Panc1 (cell line): ENCODE results near the gene FAF1. TPM values are rescaled to one million over a fixed set of nuclear protein-coding genes. Genes with fewer than 3 reads are reported as not detected.

Experiments
- ATAC-seq: fragments of 200-7000 bp; cut with Tn5 transposase; 2 replicates; pipeline ENCODE4 v1.9.1; 2020; ENCODE audit warnings: mild to moderate bottlenecking, moderate library complexity
- BruUV-seq: library from RNA; stranded (reverse); fragments of 400-500 nt; replicated peaks from 2 replicates; lab custom pipeline; 2021; lab: Mats Ljungman, UMichigan
- CTCF ChIA-PET: fragments of 300-600 bp; sonication (Branson Sonifier 250); formaldehyde crosslinking; loops from one replicate; lab custom pipeline; 2022; ENCODE audit warnings: antibody characterized with exemption; lab: Charles Lee
- POLR2A ChIA-PET: fragments of 300-600 bp; sonication (Branson Sonifier 250); formaldehyde crosslinking; loops from one replicate; lab custom pipeline; 2022; ENCODE audit warnings: antibody characterized with exemption; lab: Charles Lee
- DNase-seq: peaks from one replicate; pipeline ENCODE4 v3.0.0-alpha.2; 2010; ENCODE audit warnings: low read depth, low spot score
- H3K27ac ChIP-seq: 2 replicates; pipeline ENCODE4 v1.5.1; 2011; ENCODE audit warnings: mild to moderate bottlenecking, low read length, inconsistent platforms
- H3K27me3 ChIP-seq: fragments of 200-500 bp; sonication (Bioruptor generic); 2 replicates; pipeline ENCODE4 v1.6.0; 2014; ENCODE audit warnings: low read length, inconsistent platforms; ENCODE audit not compliant: control insufficient read depth, insufficient read depth
- H3K36me3 ChIP-seq: fragments of 200-500 bp; sonication (Bioruptor generic); 2 replicates; pipeline ENCODE4 v1.5.1; 2014; ENCODE audit warnings: inconsistent platforms, mild to moderate bottlenecking, low read length, moderate library complexity; ENCODE audit not compliant: control insufficient read depth, insufficient read depth
- H3K4me1 ChIP-seq: 2 replicates; pipeline ENCODE4 v1.5.1; 2011; ENCODE audit warnings: inconsistent platforms, mild to moderate bottlenecking, low read length, moderate library complexity; ENCODE audit not compliant: control insufficient read depth, insufficient read depth
- H3K4me3 ChIP-seq, 2 experiments: 2 replicates each; pipeline ENCODE4 v1.5.1; 2011 to 2012; ENCODE audit warnings: low read depth in 2 of 2, low read length in 2 of 2, mild to moderate bottlenecking in 2 of 2, inconsistent platforms in 1 of 2, moderate library complexity in 1 of 2
- H3K9me3 ChIP-seq: fragments of 200-500 bp; sonication (Bioruptor generic); 2 replicates; pipeline ENCODE4 v1.5.1; 2014; ENCODE audit warnings: low read depth, mild to moderate bottlenecking, inconsistent platforms, low read length, moderate library complexity; ENCODE audit not compliant: control insufficient read depth, insufficient read depth
- CTCF ChIP-seq: fragments of 450-650 bp; IDR thresholded peaks from 2 replicates; pipeline ENCODE4 v1.5.1; 2017; ENCODE audit warnings: mild to moderate bottlenecking
- POLR2AphosphoS5 ChIP-seq: IDR thresholded peaks from 2 replicates; pipeline ENCODE4 v1.6.1; 2012; ENCODE audit warnings: mild to moderate bottlenecking, low read depth, low read length, moderate library complexity
- REST ChIP-seq, 2 experiments: IDR thresholded peaks; 2 replicates each; pipeline ENCODE4 v1.6.1; 2011 to 2012; ENCODE audit warnings: low read depth in 2 of 2, control low read depth in 1 of 2, low read length in 1 of 2, mild to moderate bottlenecking in 1 of 2, moderate library complexity in 1 of 2; ENCODE audit not compliant: insufficient read depth in 1 of 2
- SIN3A ChIP-seq: IDR thresholded peaks from 2 replicates; pipeline ENCODE4 v1.6.1; 2012; ENCODE audit warnings: low read depth, mild to moderate bottlenecking, low read length, moderate library complexity, borderline replicate concordance; ENCODE audit not compliant: insufficient read depth
- TCF7L2 ChIP-seq: IDR thresholded peaks from 2 replicates; pipeline ENCODE4 v1.6.1; 2011; ENCODE audit warnings: mild to moderate bottlenecking, low read depth, low read length, inconsistent platforms
- in situ Hi-C: cut with HindIII; loops from 2 replicates; pipeline ENCODE4 v1.10.0; 2016; ENCODE audit warnings: low sequenced_read_pairs, low pct_unique_long_range_greater_than_20kb
- intact Hi-C: fragments of 100-400 bp; cut with micrococcal nuclease; formaldehyde crosslinking; loops from one replicate; pipeline ENCODE4 v1.10.0; 2022; ENCODE audit not compliant: unreplicated experiment
- total RNA-seq: library from RNA; stranded (reverse); gene quantifications from one replicate; pipeline ENCODE4 v1.2.1, GENCODE V29; 2021; ENCODE audit not compliant: unreplicated experiment

FAF1 gene
- total RNA-seq, 1 experiment from 2014 or later, result 101 TPM

GRCh38 chr1:50917138-50918137, 42.6 kb downstream of the FAF1 start:
- DNase-seq (no peak), ATAC-seq (no peak)
- no peaks in the 10 kb centered on the region; the same call in 1 of the 2 replicates for H3K36me3 ChIP-seq
- H3K27ac ChIP-seq, result no peak overlapping the region
- BruUV-seq, result no TSS peak
- in situ Hi-C loops, result no loop called here
- no peaks in the 10 kb centered on the region for H3K4me1 ChIP-seq
- H3K27me3 ChIP-seq, result no peaks in the 10 kb centered on the region
- no peaks in the 10 kb centered on the region for H3K9me3 ChIP-seq
- POLR2A ChIA-PET, result interaction anchor here (0.5 to 0.6 kb wide), 2 partner anchors 57 to 142 kb away, joined by 3 read pairs; no protein-coding TSS in a partner anchor
- intact Hi-C loops, result no loop called here
- CTCF ChIA-PET, result no interaction called here
- no peak overlapping the region for H3K4me3 ChIP-seq
- TF ChIP-seq POLR2AphosphoS5 (no peak), CTCF (no peak), TCF7L2 (no peak), SIN3A (no peak), REST (IDR thresholded peaks at IDR 0.05; ENCODE audit: insufficient read depth in 1 of 2, low read depth in 2 of 2, low read length in 1 of 2) (no peak)

GRCh38 chr1:50915621-50916020, 44.4 kb downstream of the FAF1 start:
- no peak overlapping the region for H3K27ac ChIP-seq
- POLR2A ChIA-PET, result no interaction called here
- CTCF ChIA-PET, result no interaction called here
- BruUV-seq, result no TSS peak
- ATAC-seq (no peak), DNase-seq (no peak)
- no peak overlapping the region for H3K4me3 ChIP-seq
- intact Hi-C loops (no loop called here), in situ Hi-C loops (no loop called here)
- H3K9me3 ChIP-seq, result no peaks in the 10 kb centered on the region
- no peaks in the 10 kb centered on the region for H3K4me1 ChIP-seq
- no peaks in the 10 kb centered on the region for H3K27me3 ChIP-seq
- H3K36me3 ChIP-seq, result no peaks in the 10 kb centered on the region; the same call in 1 of the 2 replicates
- TF ChIP-seq CTCF (no peak), REST (IDR thresholded peaks at IDR 0.05; ENCODE audit: insufficient read depth in 1 of 2, low read depth in 2 of 2, low read length in 1 of 2) (no peak), SIN3A (no peak), POLR2AphosphoS5 (no peak), TCF7L2 (no peak)
